Parathyroid adenoma (tissue), 2 donors: ENCODE data around the gene APBB2.

Experiments used
- H2AFZ ChIP-seq: fragments of 300-600 bp; sonication (generic); one replicate; pipeline ENCODE4 v1.7.0; 2017; ENCODE audit warnings: antibody characterized with exemption, mild to moderate bottlenecking
- H3K27ac ChIP-seq: fragments of 300-600 bp; sonication (generic); one replicate; pipeline ENCODE4 v1.7.0; 2017
- H3K27me3 ChIP-seq: fragments of 300-600 bp; sonication (generic); one replicate; pipeline ENCODE4 v1.7.0; 2017; ENCODE audit warnings: low read length; ENCODE audit not compliant: control insufficient read depth, insufficient read depth
- H3K36me3 ChIP-seq: fragments of 300-600 bp; sonication (generic); one replicate; pipeline ENCODE4 v1.7.0; 2017; ENCODE audit warnings: low read length; ENCODE audit not compliant: control insufficient read depth, insufficient read depth
- H3K4me1 ChIP-seq: fragments of 300-600 bp; sonication (generic); one replicate; pipeline ENCODE4 v1.7.0; 2017; ENCODE audit warnings: control low read depth
- H3K4me2 ChIP-seq: fragments of 300-600 bp; sonication (generic); one replicate; pipeline ENCODE4 v1.7.0; 2017; ENCODE audit warnings: low read length
- H3K4me3 ChIP-seq: fragments of 300-600 bp; sonication (generic); one replicate; pipeline ENCODE4 v1.7.0; 2017; ENCODE audit warnings: low read depth, low read length
- H3K79me2 ChIP-seq: fragments of 300-600 bp; sonication (generic); one replicate; pipeline ENCODE4 v1.7.0; 2017; ENCODE audit warnings: control low read depth
- H3K9ac ChIP-seq: fragments of 300-600 bp; sonication (generic); one replicate; pipeline ENCODE4 v1.7.0; 2017; ENCODE audit warnings: mild to moderate bottlenecking
- H3K9me3 ChIP-seq: fragments of 300-600 bp; sonication (generic); one replicate; pipeline ENCODE4 v1.7.0; 2017; ENCODE audit warnings: low read length; ENCODE audit not compliant: control insufficient read depth
- TF ChIP-seq, protein P1 (sequence below): fragments of 300-600 bp; sonication (generic); IDR thresholded peaks from one replicate; pipeline ENCODE4 v1.7.0; 2017; ENCODE audit warnings: antibody characterized with exemption, mild to moderate bottlenecking
- donor health status: primary hyperparathyroidism.

The APBB2 gene

DNA sequence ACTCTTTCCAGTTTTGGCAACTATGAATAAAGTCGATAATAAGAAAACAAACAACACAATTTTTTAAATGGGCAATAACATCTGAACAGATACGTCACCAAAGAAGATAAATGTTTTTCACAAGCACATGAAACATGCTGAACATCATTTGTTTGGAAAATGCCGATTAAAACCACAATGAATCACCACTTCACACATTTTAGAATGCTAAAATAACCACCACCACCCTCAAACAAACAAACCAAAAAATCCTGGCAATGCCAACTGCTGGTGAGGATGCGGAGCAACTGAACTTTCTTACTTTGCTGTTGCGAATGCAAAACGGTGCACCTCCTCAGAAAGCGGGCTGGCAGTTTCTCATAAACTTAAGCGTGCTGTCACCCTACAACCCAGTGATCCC is 348.6 kb downstream of the APBB2 start:
- H3K4me2 ChIP-seq, result no peak overlapping the region
- H3K36me3 ChIP-seq, result no peaks in the 10 kb centered on the region
- no peaks in the 10 kb centered on the region for H3K4me1 ChIP-seq
- H3K9ac ChIP-seq, result no peak overlapping the region
- no peak overlapping the region for H3K4me3 ChIP-seq
- TF ChIP-seq, protein P1, sequence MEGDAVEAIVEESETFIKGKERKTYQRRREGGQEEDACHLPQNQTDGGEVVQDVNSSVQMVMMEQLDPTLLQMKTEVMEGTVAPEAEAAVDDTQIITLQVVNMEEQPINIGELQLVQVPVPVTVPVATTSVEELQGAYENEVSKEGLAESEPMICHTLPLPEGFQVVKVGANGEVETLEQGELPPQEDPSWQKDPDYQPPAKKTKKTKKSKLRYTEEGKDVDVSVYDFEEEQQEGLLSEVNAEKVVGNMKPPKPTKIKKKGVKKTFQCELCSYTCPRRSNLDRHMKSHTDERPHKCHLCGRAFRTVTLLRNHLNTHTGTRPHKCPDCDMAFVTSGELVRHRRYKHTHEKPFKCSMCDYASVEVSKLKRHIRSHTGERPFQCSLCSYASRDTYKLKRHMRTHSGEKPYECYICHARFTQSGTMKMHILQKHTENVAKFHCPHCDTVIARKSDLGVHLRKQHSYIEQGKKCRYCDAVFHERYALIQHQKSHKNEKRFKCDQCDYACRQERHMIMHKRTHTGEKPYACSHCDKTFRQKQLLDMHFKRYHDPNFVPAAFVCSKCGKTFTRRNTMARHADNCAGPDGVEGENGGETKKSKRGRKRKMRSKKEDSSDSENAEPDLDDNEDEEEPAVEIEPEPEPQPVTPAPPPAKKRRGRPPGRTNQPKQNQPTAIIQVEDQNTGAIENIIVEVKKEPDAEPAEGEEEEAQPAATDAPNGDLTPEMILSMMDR, result no peak
- no peaks in the 10 kb centered on the region for H3K79me2 ChIP-seq
- no peak overlapping the region for H3K27ac ChIP-seq
- no peaks in the 10 kb centered on the region for H3K27me3 ChIP-seq
- H2AFZ ChIP-seq, result no peak overlapping the region
- H3K9me3 ChIP-seq, result no peaks in the 10 kb centered on the region

- Histone ChIP-seq H3K4me3 (no peak overlapping the region), H2AFZ (no peak overlapping the region), H3K79me2 (no peaks in the 10 kb centered on the region), H3K4me1 (no peaks in the 10 kb centered on the region), H3K27ac (no peak overlapping the region), H3K36me3 (no peaks in the 10 kb centered on the region), H3K4me2 (no peak overlapping the region), H3K9ac (no peak overlapping the region), H3K27me3 (no peaks in the 10 kb centered on the region), H3K9me3 (no peaks in the 10 kb centered on the region)
- TF ChIP-seq, protein P1, result no peak
Observed at GRCh38 chr4:40864531-40864930, 349.8 kb downstream of the APBB2 start.

DNA sequence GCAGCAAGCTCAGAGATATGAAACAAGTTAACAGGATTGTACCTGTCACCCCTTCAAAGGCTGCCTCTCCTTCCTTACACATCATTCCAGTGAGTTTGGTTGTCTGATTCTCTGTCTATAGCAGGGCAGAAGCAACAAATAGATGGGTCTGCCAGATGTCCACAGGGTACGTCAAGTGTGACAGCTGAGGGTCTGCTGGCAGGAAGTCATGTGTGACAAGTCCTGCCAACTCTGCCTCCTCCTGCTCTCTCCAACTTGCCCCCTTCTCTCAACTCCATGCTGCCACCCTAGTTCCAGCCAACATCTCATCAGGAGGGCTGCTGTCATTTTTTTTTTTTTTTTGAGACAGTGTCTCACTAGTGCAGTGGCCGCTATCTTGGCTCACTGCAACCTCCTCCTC is 355.4 kb downstream of the APBB2 start:
- Histone ChIP-seq H3K9me3 (no peaks in the 10 kb centered on the region), H3K4me1 (no peaks in the 10 kb centered on the region), H3K27me3 (no peaks in the 10 kb centered on the region), H3K4me3 (no peak overlapping the region), H3K79me2 (no peaks in the 10 kb centered on the region), H2AFZ (no peak overlapping the region), H3K36me3 (no peaks in the 10 kb centered on the region), H3K4me2 (no peak overlapping the region), H3K9ac (no peak overlapping the region), H3K27ac (no peak overlapping the region)
- TF ChIP-seq, protein P1, result no peak

DNA sequence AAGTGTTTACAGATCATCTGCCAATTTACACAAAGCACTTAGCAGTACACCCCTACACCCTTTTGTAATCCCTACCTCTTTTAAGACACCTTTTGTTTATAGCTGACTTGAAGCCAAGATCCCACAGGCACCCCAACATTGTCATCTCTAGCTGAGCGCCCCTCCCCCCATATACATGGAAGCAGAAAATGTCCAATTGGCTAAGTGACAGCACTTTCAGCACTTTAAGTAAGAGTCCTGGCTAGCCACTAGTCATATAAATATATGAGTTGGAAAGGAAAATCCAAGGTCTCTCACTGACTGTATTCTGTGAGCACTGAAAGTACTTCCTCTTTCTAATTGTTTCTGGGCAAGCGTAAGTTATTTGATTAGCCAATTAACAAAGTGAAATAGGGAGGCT is 356.4 kb downstream of the APBB2 start:
- TF ChIP-seq, protein P1, result no peak
- Histone ChIP-seq H2AFZ (no peak overlapping the region), H3K4me3 (no peak overlapping the region), H3K4me1 (no peaks in the 10 kb centered on the region), H3K4me2 (no peak overlapping the region), H3K27me3 (no peaks in the 10 kb centered on the region), H3K36me3 (no peaks in the 10 kb centered on the region), H3K9ac (no peak overlapping the region), H3K79me2 (no peaks in the 10 kb centered on the region), H3K27ac (no peak overlapping the region), H3K9me3 (no peaks in the 10 kb centered on the region)

DNA sequence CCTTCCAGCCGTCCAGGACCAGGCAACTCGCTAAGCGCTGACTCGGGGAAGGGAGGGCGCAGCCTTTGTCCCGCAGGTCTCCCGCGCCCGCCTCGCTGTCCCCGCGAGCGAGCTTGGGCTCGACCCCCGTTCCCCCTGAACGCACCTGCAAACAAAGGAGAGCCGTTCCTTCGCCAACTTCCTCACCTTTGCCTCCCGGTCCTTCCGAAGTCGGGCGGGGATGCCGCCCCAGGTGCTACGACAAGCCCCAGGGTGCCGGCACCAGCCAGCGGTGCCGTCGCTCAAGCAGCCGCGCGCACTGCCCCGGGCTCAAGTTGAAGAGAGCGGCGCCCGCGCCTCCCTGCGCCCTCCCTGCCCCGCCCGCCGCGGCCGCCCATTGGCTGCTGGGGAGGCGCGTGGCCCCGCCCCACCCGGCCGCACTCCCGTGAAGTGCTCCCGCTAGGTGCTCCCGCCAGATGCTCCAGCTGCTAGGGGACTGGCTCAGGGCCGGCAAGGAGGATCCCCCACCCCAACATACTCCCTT is 357.4 kb downstream of the APBB2 start:
- TF ChIP-seq, protein P1, result no peak
- Histone ChIP-seq H3K4me1 (no peaks in the 10 kb centered on the region), H3K27ac (no peak overlapping the region), H3K9ac (no peak overlapping the region), H3K9me3 (no peaks in the 10 kb centered on the region), H3K27me3 (no peaks in the 10 kb centered on the region), H3K4me2 (peak overlapping the region; percentile 68), H3K79me2 (no peaks in the 10 kb centered on the region), H3K4me3 (no peak overlapping the region), H2AFZ (peak overlapping the region; percentile 58), H3K36me3 (no peaks in the 10 kb centered on the region)
